GM12873 (cell line): ENCODE results near the gene IGF2.

Source experiments
- TF ChIP-seq, protein P1 (sequence below): IDR thresholded peaks from 2 replicates; pipeline ENCODE4 v1.5.1; 2012; ENCODE audit warnings: low read depth, mild to moderate bottlenecking, moderate library complexity, low read length, control low read depth; ENCODE audit not compliant: insufficient read depth; ENCODE audit errors: missing control alignments

The IGF2 gene

DNA sequence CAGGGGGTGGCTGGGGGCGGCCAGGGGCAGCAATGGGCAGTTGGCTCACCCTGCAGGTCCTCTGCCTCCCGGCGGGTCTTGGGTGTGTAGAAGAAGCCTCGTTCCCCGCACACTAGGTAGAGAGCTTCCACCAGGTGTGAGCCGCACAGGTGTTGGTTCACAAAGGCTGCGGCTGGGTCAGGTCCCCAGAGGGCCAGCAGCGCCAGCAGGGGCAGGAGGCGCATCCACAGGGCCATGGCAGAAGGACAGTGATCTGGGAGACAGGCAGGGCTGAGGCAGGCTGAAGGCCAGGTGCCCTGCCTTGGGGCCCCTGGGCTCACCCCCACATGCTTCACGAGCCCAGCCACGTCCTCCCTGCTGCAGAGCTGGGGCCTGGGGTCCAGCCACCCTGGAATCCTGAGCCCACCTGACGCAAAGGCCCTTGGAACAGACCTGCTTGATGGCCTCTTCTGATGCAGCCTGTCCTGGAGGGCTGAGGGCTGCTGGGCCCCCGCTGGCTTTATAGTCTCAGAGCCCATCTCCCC lies 21.6 kb upstream of the IGF2 start, which contains the start of gene INS:
Gene INS, minus strand, starts transcription at position 474 of the 524 bp plus-strand sequence. Its CDS starts 238 bp downstream, at position 236.
- TF ChIP-seq, protein P1, sequence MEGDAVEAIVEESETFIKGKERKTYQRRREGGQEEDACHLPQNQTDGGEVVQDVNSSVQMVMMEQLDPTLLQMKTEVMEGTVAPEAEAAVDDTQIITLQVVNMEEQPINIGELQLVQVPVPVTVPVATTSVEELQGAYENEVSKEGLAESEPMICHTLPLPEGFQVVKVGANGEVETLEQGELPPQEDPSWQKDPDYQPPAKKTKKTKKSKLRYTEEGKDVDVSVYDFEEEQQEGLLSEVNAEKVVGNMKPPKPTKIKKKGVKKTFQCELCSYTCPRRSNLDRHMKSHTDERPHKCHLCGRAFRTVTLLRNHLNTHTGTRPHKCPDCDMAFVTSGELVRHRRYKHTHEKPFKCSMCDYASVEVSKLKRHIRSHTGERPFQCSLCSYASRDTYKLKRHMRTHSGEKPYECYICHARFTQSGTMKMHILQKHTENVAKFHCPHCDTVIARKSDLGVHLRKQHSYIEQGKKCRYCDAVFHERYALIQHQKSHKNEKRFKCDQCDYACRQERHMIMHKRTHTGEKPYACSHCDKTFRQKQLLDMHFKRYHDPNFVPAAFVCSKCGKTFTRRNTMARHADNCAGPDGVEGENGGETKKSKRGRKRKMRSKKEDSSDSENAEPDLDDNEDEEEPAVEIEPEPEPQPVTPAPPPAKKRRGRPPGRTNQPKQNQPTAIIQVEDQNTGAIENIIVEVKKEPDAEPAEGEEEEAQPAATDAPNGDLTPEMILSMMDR = no peak

DNA sequence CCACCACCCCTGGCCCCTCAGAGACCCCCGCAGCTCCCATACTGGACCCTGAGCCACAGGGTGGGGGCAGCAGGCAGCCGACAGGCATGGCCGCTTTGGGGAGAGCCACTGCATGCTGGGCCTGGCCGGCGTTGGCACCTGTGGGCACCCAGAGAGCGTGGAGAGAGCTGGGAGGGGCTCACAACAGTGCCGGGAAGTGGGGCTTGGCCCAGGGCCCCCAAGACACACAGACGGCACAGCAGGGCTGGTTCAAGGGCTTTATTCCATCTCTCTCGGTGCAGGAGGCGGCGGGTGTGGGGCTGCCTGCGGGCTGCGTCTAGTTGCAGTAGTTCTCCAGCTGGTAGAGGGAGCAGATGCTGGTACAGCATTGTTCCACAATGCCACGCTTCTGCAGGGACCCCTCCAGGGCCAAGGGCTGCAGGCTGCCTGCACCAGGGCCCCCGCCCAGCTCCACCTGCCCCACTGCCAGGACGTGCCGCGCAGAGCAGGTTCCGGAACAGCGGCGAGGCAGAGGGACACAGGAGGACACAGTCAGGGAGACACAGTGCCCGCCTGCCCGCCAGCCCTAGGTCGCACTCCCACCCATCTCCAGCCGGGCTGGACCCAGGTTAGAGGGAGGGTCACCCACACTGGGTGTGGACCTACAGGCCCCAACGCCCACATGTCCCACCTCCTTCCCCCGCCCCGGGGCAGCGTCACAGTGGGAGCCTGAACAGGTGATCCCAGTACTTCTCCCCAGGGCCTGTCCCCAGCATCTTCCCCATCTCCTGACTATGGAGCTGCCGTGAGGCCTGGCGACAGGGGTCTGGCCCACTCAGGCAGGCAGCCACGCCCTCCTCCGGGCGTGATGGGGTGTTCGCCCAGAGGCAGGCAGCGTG lies 20.6 kb upstream of the IGF2 start:
- TF ChIP-seq, protein P1 = no peak

DNA sequence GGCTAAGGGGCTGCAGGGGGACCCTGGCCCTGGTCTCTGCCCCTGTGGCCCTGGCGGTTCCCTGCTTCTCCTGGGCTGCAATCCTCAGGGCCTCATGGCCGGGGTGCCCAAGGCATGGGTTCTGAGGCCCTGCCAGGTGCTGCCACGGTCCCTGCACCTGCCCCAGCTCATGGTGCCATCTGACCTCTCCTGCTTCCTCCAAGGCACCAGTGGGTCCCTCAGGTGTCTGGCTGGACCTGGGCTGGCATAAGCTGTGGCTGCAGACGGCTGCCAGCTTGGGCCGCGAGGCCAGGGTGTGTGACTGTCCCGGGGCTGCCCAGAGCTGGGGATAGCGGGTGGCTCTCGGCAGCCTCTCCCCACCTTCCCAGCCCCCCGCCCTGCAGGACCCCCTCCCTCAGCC lies 19.8 kb upstream of the IGF2 start:
- TF ChIP-seq, protein P1 = no peak

DNA sequence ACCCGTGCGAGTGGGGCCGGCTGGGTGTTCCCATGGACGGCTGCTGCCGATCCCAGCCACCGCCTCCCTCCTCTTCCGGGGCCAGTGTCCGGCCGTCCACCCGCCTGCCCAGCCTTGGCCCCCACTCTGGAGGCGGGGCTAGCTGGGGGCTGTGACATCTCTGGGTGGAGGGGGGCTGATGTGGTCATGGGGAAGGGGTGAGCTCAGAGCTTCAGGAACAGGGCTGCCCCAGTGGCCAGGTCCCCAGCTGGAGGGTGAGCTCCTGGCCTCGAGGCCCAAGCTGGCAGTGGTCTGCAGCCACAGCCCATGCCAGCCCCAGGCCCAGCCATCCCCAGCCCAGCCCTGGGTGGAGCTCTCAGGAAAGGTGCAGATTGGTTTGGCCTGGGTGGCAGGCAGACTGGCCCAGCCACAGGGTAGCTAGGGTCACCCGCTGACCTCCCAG lies 19.1 kb upstream of the IGF2 start:
- TF ChIP-seq, protein P1 = no peak

GRCh38 chr11:2157294-2158040 lies 18.3 kb upstream of the IGF2 start:
- TF ChIP-seq, protein P1 = no peak

GRCh38 chr11:2156416-2157182 lies 17.4 kb upstream of the IGF2 start:
- TF ChIP-seq, protein P1 = peak; percentile 86
